Activated CD4-positive, alpha-beta T cell treated with anti-CD3 and anti-CD28 coated beads, Interleukin-2, amount 50 U/mL, for 24 hours (primary cell): ENCODE data around the gene GKN2.
"Not testable (repeated sequence)": the region's sequence is repeated elsewhere in the genome, so short reads cannot be mapped to it uniquely, and the experiment has no call there.

Source experiments
- DNase-seq, 2 donors: peaks; one replicate each; pipeline ENCODE4 v3.0.0-alpha.2; 2020; ENCODE audit warnings: low read depth in 1 of 2, low spot score in 1 of 2

Gene GKN2

GRCh38 chr2:68920481-68921170, 32.1 kb downstream of the GKN2 start:
- DNase-seq = no peak

- DNase-seq = no peak
Measured at GRCh38 chr2:68918497-68918896, 34.2 kb downstream of the GKN2 start.

GRCh38 chr2:68917034-68917718, 35.5 kb downstream of the GKN2 start:
- DNase-seq = no peak

- DNase-seq = no peak
Measured at GRCh38 chr2:68916226-68916625, 36.5 kb downstream of the GKN2 start.

GRCh38 chr2:68915393-68915792, 37.3 kb downstream of the GKN2 start:
- no peak for DNase-seq

- DNase-seq = no peak
Measured at GRCh38 chr2:68913359-68913758, 39.3 kb downstream of the GKN2 start.

- DNase-seq = no peak
Measured at GRCh38 chr2:68912732-68913131, 40.0 kb downstream of the GKN2 start.

GRCh38 chr2:68912111-68912510, 40.6 kb downstream of the GKN2 start:
- DNase-seq = no peak

- no peak for DNase-seq
Measured at GRCh38 chr2:68911709-68912108, 41.0 kb downstream of the GKN2 start.

GRCh38 chr2:68911246-68911645, 41.4 kb downstream of the GKN2 start:
- no peak for DNase-seq

GRCh38 chr2:68909793-68910674, 42.7 kb downstream of the GKN2 start:
- peak in 1 of 2 donors; percentile 74 for DNase-seq

- peak; percentile 52 to 81 for DNase-seq
Measured at GRCh38 chr2:68908392-68908970, 44.2 kb downstream of the GKN2 start.

- no peak for DNase-seq
Measured at GRCh38 chr2:68907920-68908253, 44.8 kb downstream of the GKN2 start.

- DNase-seq = no peak
Measured at GRCh38 chr2:68907232-68907919, 45.3 kb downstream of the GKN2 start.

- no peak for DNase-seq
Measured at GRCh38 chr2:68906716-68907115, 46.0 kb downstream of the GKN2 start.

GRCh38 chr2:68905116-68905515, 47.6 kb downstream of the GKN2 start:
- DNase-seq = no peak

GRCh38 chr2:68901561-68901960, 51.1 kb downstream of the GKN2 start:
- no peak for DNase-seq

GRCh38 chr2:68901199-68901514, 51.5 kb downstream of the GKN2 start:
- DNase-seq = no peak

- no peak for DNase-seq
Measured at GRCh38 chr2:68900496-68901198, 52.0 kb downstream of the GKN2 start.

GRCh38 chr2:68895981-68896380, 56.7 kb downstream of the GKN2 start:
- not testable (repeated sequence) for DNase-seq
